Measurements from ENCODE around the gene KLK12. TPM values are rescaled to one million over a fixed set of nuclear protein-coding genes. Genes with fewer than 3 reads are reported as not detected.

The KLK12 gene
- total RNA-seq, 2 experiments from 2014 or later, result not detected

DNA sequence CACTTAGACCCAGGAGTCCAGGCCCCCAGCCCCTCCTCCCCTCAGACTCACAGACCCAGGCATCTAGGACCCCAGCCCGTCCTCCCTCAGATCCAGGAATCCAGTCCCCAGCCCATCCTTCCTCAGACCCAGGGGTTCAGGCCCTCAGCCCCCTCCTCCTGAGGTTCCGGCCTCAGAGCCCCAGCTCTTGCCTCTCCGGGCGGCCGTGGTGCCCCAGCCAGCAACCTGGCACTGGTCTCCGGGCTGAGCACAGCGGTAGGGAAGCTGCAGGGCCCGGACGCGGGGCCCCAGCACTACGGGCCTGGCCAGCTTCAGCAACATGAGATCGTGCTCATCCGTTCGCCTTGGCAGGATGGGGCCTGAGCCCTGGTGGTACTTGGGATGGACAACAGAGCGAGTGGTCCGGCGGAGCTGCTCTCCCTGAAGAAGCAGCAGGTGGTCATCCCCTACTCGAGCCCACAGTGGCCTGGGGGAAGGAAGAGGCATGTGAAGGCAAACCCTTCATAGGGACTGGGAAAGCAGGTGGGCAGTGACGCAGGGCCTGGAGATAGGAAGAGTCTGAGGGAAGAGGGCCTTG lies 19.0 kb downstream of the KLK12 start:
- Mint-ChIP-seq H3K4me3 (no peak overlapping the region), H3K36me3 (no peaks in the 10 kb centered on the region)

DNA sequence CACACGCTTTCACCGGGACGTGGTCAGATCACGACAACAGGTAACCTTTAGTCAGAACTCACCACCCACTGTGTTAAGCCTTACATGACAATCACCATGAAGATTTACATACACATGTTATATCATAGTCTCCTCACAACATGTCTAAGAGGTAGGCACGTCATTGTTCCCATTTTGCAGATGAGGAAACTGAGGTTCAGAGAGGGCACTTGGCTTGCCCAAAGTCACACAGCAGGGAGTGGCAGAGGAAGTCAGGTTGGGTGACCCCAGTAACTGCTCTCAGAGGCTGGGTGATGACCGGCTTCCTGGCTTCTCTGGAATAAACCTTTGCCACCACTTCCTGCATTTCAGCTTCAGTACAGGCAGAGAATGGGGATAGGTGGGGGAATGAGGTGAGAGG lies 20.6 kb downstream of the KLK12 start:
- Mint-ChIP-seq H3K36me3 (no peaks in the 10 kb centered on the region), H3K9me3 (peaks cover 2% of the 10 kb centered on the region), H3K4me1 (peaks cover 10% of the 10 kb centered on the region), H3K27me3 (peaks cover 87% of the 10 kb centered on the region), H3K27ac (no peak overlapping the region), H3K4me3 (no peak overlapping the region)
- no peak for DNase-seq

More for the DNA sequence above, 19.0 kb downstream of the KLK12 start:
- no peak for DNase-seq
- Mint-ChIP-seq H3K27me3 (peaks cover 86% of the 10 kb centered on the region), H3K27ac (no peak overlapping the region), H3K9me3 (peaks cover 2% of the 10 kb centered on the region), H3K4me1 (peaks cover 12% of the 10 kb centered on the region)

DNA sequence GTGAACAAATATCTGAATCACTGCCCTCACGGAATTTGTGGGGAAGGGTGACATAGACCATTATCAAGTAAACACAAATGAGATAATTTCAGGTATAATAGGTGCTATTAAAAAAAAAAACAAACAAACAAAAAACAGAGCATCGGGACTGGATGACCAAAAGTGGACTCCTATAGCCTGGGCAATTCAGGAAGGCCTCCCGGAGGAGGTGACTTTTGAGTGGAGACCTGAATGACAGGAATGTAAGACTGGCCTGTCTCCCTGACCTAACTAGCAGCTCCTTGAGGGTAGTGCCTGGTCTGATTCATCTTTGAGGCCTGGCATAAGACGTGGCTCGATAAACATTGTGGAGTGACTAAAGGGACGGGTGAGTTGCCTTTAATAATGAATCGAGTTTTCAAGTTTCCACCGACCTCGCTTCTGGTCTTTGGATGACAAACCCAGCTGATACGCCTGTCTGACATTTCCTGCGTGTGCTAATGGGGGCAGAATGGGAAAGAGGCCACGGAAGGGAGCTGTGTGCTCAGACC lies 22.1 kb downstream of the KLK12 start:
- no peaks in the 10 kb centered on the region for H3K36me3 Mint-ChIP-seq
- H3K4me3 Mint-ChIP-seq, result no peak overlapping the region
- H3K27ac Mint-ChIP-seq, result no peak overlapping the region
- peaks cover 5% of the 10 kb centered on the region for H3K4me1 Mint-ChIP-seq
- DNase-seq, result no peak
- no peaks in the 10 kb centered on the region for H3K9me3 Mint-ChIP-seq
- peaks cover 77% of the 10 kb centered on the region for H3K27me3 Mint-ChIP-seq

DNA sequence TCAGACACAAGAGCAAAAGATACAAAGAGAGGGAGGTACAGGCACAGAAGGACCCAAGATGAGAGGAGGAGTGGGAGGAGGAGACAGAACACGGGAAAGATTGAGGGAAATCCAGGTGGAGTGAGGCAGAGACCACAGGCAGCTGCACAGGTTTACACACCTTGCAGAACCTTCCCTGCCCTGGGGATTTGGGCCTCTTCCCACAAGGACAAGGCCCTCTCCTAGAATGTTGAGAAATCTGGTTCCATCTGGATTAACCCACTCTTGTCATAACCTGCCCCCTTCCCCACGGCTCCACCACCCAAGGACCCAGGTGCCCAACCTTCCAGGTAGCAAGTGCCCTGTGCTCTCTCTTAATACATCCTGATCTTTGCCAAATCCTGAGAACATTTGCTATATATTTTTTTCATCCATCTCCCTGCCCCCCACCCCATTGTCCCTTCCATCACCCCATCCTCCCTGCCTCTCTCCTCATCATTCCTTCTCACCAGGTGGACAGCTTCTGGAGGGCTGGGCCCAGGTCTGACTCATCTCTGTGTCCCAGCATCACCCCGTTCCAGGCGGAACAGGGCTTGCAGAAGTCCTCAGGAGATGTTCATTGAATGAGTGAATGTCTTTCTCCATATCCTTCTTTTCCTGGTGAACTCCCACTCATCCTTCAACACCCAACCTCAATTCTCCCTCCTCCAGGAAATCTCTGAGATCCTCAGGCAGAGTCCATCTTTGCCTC lies 24.6 kb downstream of the KLK12 start:
- no peak overlapping the region for H3K4me3 Mint-ChIP-seq
- no peak for DNase-seq
- H3K9me3 Mint-ChIP-seq, result no peaks in the 10 kb centered on the region
- H3K27ac Mint-ChIP-seq, result no peak overlapping the region
- no peaks in the 10 kb centered on the region for H3K4me1 Mint-ChIP-seq
- peaks cover 60% of the 10 kb centered on the region for H3K27me3 Mint-ChIP-seq
- H3K36me3 Mint-ChIP-seq, result no peaks in the 10 kb centered on the region

DNA sequence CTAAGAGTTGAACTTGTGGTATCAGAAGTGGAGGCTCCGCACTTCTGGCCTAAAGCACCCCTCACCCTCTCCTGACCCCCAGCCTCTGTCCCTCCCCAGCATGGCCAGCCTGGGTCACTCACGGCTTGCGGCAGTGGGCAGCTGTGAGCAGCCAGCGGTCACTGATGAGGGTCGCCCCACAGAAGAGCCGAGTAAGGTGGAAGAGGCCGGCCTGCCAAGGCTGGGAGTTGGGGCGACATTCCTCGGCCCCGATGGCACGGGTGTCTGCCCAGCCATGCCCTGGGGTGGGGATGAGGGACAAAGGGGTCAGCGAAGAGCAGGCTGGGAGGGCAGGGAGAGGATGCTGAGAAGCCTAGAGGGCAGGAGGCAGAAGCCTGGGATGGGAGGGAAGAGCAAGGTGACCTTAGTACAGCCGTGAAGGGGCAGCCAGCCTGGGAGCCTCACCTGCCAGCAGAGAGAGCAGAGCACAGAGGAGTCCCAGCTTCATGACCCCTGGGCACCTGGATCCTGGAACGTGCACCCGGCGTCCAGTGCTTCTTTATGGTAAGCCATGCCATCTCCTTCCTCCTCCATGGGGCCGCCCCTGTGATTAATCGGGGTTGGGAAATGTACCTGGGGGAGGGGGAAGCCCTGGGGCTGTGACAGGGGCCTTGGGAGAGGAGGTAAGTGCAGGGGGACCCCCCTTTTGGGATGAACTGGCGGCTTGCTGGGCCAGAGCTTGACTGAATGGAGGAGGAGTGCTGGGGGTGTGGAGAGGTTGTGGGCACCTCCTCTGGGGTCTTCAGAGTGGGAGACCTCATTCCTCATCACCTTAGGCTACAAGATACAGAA lies 25.5 kb downstream of the KLK12 start:
- Mint-ChIP-seq H3K4me1 (no peaks in the 10 kb centered on the region), H3K4me3 (no peak overlapping the region), H3K27me3 (peaks cover 51% of the 10 kb centered on the region), H3K36me3 (no peaks in the 10 kb centered on the region), H3K9me3 (no peaks in the 10 kb centered on the region), H3K27ac (no peak overlapping the region)
- no peak for DNase-seq

DNA sequence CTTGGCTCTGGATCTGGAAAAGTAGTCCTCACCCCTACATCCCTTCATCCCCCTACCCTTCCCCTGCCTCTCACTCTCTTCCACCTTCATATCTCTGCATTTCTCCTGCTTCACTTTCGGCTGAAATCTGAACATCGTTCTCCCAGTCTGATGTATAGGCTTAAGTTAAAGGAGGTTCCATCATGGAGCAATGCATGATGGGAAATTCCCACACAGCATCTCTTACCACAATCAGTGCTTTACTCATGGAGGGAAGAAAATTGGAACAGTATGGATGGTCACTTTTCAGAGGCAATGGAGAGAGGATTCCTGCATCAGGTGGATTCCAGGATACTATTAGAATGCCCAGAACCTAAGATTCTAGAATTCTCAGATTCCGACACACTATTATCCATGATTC lies 27.3 kb downstream of the KLK12 start:
- Mint-ChIP-seq H3K4me3 (no peak overlapping the region), H3K27me3 (peaks cover 45% of the 10 kb centered on the region), H3K4me1 (no peaks in the 10 kb centered on the region), H3K36me3 (no peaks in the 10 kb centered on the region), H3K9me3 (no peaks in the 10 kb centered on the region), H3K27ac (no peak overlapping the region)
- DNase-seq, result no peak

DNA sequence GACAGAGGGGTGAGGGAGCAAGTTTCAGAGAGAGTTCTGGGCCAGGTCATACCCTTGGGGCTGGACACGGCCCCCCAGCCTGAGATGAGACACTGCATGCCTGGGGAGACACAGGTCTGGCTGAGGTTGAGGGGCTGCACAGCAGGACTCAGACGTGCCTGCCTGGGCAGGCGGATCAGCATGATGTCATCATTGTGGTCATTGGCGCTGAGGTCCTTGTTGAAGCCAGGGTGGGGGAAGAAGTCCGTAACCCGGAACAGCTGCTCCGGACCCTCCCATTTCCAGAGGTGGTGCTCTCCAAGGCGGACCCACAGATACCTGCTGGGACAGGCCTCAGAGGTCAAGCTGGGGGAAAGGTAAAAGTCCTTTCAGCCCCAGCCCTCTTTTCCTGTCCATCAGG lies 28.4 kb downstream of the KLK12 start:
- Mint-ChIP-seq H3K4me1 (peaks cover 2% of the 10 kb centered on the region), H3K9me3 (no peaks in the 10 kb centered on the region), H3K27ac (no peak overlapping the region), H3K27me3 (peaks cover 53% of the 10 kb centered on the region), H3K4me3 (no peak overlapping the region), H3K36me3 (no peaks in the 10 kb centered on the region)
- no peak for DNase-seq

DNA sequence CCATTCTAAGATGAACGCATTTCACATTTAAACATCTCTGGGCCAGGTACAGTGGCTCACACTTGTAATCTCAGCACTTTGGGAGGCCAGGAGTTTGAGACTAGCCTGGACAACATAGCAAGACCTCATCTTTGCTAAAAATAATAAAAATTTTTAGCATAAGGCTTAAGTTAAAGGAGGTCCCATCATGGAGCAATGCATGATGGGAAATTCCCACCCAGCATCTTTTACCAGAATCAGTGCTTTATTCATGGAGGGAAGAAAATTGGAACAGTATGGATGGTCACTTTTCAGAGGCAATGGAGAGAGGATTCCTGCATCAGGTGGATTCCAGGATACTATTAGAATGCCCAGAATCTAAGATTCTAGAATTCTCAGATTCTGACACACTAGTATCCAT lies 29.6 kb downstream of the KLK12 start:
- no peaks in the 10 kb centered on the region for H3K9me3 Mint-ChIP-seq
- peaks cover 55% of the 10 kb centered on the region for H3K27me3 Mint-ChIP-seq
- H3K36me3 Mint-ChIP-seq, result no peaks in the 10 kb centered on the region
- no peak overlapping the region for H3K27ac Mint-ChIP-seq
- DNase-seq, result no peak
- no peak overlapping the region for H3K4me3 Mint-ChIP-seq
- H3K4me1 Mint-ChIP-seq, result peaks cover 2% of the 10 kb centered on the region

DNA sequence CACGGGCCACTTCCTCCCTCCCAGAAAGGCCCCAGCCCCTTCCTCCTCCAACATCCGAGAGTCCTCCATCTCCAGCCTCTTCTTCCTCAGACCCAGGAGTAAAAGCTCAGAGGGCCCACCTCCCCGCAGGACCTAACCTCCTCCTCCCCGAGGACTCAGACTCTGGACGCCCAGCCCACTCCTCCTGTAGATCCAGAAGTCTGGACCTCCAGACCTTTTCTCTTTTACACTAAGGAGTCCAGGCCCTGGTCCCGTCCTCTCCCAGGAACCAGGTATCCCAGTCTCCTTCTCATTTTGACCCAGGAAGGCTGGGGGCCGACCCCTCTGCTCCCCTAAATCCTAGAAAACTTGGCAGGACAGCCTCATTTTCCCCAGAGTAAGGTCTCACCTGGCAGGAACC lies 31.5 kb downstream of the KLK12 start:
- no peak for DNase-seq
- Mint-ChIP-seq H3K27me3 (peaks cover 57% of the 10 kb centered on the region), H3K4me3 (no peak overlapping the region), H3K36me3 (no peaks in the 10 kb centered on the region), H3K4me1 (peaks cover 2% of the 10 kb centered on the region), H3K9me3 (no peaks in the 10 kb centered on the region), H3K27ac (no peak overlapping the region)

DNA sequence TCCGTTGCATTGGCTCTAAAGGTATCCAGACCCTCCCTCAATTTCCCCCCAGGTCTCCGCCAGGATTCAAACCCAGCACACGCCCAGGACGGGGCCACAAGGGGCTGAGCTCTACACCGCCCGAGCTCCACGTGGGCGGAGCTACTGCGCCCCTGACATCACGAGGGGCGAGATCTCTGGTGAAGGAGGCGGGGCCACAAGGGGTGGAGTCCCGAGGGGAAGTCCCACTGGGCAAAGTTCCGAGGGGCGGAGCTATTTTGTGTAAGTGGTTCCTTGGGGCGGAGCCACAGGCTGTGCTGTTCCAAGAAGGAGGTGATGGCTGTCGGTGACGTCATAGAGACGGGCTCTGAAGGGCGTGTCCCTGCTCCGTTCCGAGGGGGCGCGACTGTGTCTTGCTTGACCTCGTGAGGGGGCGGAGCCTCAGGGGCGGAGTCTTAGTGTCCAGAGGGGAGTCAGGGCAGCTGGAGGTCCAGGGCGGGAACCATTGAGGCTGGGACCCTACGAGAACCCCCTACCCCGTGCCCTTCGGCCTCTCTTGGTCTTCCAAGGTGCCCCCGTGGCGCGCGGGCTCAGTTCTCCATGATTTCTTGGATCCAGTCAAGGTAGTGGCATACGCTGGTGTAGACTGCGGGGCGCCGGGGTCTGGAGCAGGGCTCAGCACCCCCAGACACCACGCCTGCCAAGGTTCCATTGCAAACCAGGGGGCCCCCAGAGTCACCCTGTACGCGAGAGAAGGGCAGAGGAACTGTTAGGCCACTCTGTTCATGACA lies 32.1 kb downstream of the KLK12 start:
- peaks cover 2% of the 10 kb centered on the region for H3K4me1 Mint-ChIP-seq
- H3K36me3 Mint-ChIP-seq, result no peaks in the 10 kb centered on the region
- DNase-seq, result peak; percentile 58
- no peaks in the 10 kb centered on the region for H3K9me3 Mint-ChIP-seq
- peaks cover 63% of the 10 kb centered on the region for H3K27me3 Mint-ChIP-seq
- no peak overlapping the region for H3K4me3 Mint-ChIP-seq
- no peak overlapping the region for H3K27ac Mint-ChIP-seq

DNA sequence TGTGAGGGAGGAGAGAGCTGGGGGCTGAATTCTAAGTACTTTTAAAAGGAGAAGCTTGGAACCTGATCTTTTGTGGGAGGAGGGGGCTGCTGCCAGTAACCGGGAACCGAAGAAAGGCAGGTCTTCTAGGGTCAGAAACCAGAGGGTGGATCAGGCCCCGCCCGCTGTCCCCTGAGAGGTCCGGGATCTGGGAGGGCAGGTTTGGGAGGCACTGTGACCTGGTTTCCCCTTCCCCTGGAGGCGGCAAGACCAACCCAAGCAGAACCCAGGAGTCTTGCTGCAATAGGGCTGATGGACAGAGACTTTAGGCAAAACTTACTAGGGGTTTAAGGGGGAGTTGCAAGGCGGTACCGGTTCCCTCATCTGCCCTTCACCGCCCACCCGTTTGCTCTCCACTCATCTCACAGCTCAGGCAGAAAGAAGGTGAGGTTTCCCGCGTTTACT lies 32.7 kb downstream of the KLK12 start:
- Mint-ChIP-seq H3K36me3 (no peaks in the 10 kb centered on the region), H3K4me1 (peaks cover 2% of the 10 kb centered on the region), H3K4me3 (no peak overlapping the region), H3K9me3 (no peaks in the 10 kb centered on the region), H3K27me3 (peaks cover 67% of the 10 kb centered on the region), H3K27ac (no peak overlapping the region)
- DNase-seq, result no peak

DNA sequence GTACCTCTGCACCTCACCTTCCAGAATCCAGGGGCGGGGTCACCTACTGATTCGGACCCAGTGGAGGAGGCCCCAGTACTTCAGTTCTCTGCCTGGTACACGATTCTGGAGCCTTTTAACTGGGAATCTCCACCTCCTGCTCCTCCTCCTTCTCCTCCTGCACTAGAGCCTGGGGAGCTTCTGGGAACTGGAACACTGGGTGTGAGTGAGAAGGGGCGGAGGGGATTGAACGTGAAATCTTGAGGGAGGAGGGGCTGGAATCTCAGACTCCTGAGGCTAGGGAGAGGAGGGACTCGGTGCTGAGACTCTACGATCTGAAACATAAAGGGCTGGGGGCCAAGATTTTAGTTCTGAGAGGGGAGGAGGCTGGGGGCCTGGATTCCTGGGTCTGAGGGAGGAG lies 33.3 kb downstream of the KLK12 start, which contains the start of gene KLK8:
TSS of gene KLK8 (minus strand) at position 90 of the 400 bp plus-strand sequence. CDS start 437 bp downstream, outside the sequence.
- no peak within 1 kb of the TSS for H3K4me3 Mint-ChIP-seq
- no peak for DNase-seq
- peaks cover 2% of the 10 kb centered on the region for H3K4me1 Mint-ChIP-seq
- H3K27me3 Mint-ChIP-seq, result peaks cover 70% of the 10 kb centered on the region
- H3K27ac Mint-ChIP-seq, result no peak within 1 kb of the TSS
- no peaks in the 10 kb centered on the region for H3K36me3 Mint-ChIP-seq
- no peaks in the 10 kb centered on the region for H3K9me3 Mint-ChIP-seq

DNA sequence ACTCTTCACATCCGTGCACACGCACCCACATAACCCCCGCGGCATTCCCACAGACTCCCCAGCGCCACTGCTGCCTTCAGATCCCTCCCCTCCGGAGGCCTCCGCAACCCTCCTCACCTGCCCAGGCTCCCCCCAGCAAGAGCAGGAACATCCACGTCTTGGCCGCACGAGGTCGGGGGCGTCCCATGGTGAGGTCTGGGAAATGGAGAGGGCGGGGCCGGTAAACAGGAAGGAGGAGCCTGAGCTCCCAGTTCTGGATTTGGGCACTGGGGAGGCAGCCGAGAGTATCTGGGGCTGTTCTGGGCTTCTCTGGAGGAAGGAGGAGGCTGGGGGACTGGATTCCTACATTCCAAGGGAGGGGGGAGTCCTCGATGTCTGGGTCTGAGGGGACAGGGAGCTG lies 33.8 kb downstream of the KLK12 start:
- Mint-ChIP-seq H3K4me3 (no peak overlapping the region), H3K36me3 (no peaks in the 10 kb centered on the region), H3K4me1 (peaks cover 2% of the 10 kb centered on the region), H3K27me3 (peaks cover 66% of the 10 kb centered on the region), H3K9me3 (no peaks in the 10 kb centered on the region), H3K27ac (no peak overlapping the region)
- DNase-seq, result no peak

DNA sequence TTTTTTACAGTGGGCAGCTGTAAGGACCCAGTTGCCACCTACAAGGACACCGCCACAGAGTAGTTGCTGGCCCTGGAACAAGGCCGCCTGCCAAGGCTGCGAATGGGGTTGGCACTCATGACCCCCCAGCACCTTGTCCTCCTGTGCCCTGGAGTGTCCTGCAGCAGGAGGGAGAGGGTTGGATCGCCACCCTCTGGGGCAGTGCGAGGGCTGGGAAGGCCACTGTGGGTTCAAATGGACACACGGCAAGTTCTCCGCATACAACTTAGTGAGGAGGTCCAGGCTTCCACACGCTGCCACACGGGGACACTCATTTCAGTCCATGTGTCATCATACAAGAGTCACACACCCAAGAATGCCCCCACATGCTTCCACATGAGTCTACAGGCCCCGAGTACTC lies 34.4 kb downstream of the KLK12 start:
- DNase-seq, result no peak
- Mint-ChIP-seq H3K36me3 (no peaks in the 10 kb centered on the region), H3K27ac (no peak overlapping the region), H3K9me3 (no peaks in the 10 kb centered on the region), H3K27me3 (peaks cover 64% of the 10 kb centered on the region), H3K4me1 (peaks cover 2% of the 10 kb centered on the region), H3K4me3 (no peak overlapping the region)
